H9 (cell line): Measurements from ENCODE around the gene SPAG17. TPM values are rescaled to one million over a fixed set of nuclear protein-coding genes. Genes with fewer than 3 reads are reported as not detected.

ENCODE experiments used
- DNase-seq: peaks from one replicate; pipeline ENCODE4 v3.0.0-alpha.2; 2017
- H2AFZ ChIP-seq: one replicate; pipeline ENCODE4 v1.6.1; 2013; ENCODE audit warnings: mild to moderate bottlenecking, low read length, control low read depth, moderate library complexity
- H2AK5ac ChIP-seq: 2 replicates; pipeline ENCODE4 v1.6.1; 2013; ENCODE audit warnings: low read length, control low read depth, mixed read lengths; ENCODE audit not compliant: insufficient read length
- H2BK120ac ChIP-seq: one replicate; pipeline ENCODE4 v1.6.1; 2013; ENCODE audit warnings: low read depth, mild to moderate bottlenecking, low read length, control low read depth, inconsistent platforms; ENCODE audit not compliant: poor library complexity, severe bottlenecking
- H2BK12ac ChIP-seq: 2 replicates; pipeline ENCODE4 v1.6.1; 2013; ENCODE audit warnings: low read length, control low read depth, mixed read lengths, low read depth; ENCODE audit not compliant: insufficient read length
- H2BK15ac ChIP-seq: 2 replicates; pipeline ENCODE4 v1.6.1; 2013; ENCODE audit warnings: low read depth, low read length, control low read depth
- H2BK20ac ChIP-seq: one replicate; pipeline ENCODE4 v1.6.1; 2013; ENCODE audit warnings: low read depth, mild to moderate bottlenecking, low read length, control low read depth, inconsistent platforms; ENCODE audit not compliant: poor library complexity, severe bottlenecking
- H2BK5ac ChIP-seq: 2 replicates; pipeline ENCODE4 v1.6.1; 2013; ENCODE audit warnings: low read length, control low read depth, mixed read lengths; ENCODE audit not compliant: insufficient read length
- H3K14ac ChIP-seq: 2 replicates; pipeline ENCODE4 v1.6.1; 2013; ENCODE audit warnings: low read length, control low read depth; ENCODE audit not compliant: insufficient read depth
- H3K18ac ChIP-seq: 2 replicates; pipeline ENCODE4 v1.6.1; 2013; ENCODE audit warnings: low read depth, mild to moderate bottlenecking, mixed read lengths, low read length, control low read depth; ENCODE audit not compliant: insufficient read length
- H3K23ac ChIP-seq: 2 replicates; pipeline ENCODE4 v1.6.1; 2013; ENCODE audit warnings: low read length, control low read depth, mixed read lengths, low read depth; ENCODE audit not compliant: insufficient read length
- H3K23me2 ChIP-seq: 2 replicates; pipeline ENCODE4 v1.6.1; 2013; ENCODE audit warnings: low read depth, mild to moderate bottlenecking, mixed read lengths, low read length, control low read depth; ENCODE audit not compliant: insufficient read length, poor library complexity, severe bottlenecking
- H3K27ac ChIP-seq: 2 replicates; pipeline ENCODE4 v1.5.1; 2013; ENCODE audit warnings: low read length, control low read depth, mixed read lengths, low read depth; ENCODE audit not compliant: insufficient read length
- H3K27me3 ChIP-seq: 2 replicates; pipeline ENCODE4 v1.6.1; 2013; ENCODE audit warnings: low read length, control low read depth, inconsistent platforms; ENCODE audit not compliant: insufficient read depth
- H3K4ac ChIP-seq: 2 replicates; pipeline ENCODE4 v1.6.1; 2013; ENCODE audit warnings: low read depth, mild to moderate bottlenecking, control low read depth, inconsistent platforms, low read length, moderate library complexity
- H3K4me1 ChIP-seq: 2 replicates; pipeline ENCODE4 v1.6.1; 2013; ENCODE audit warnings: low read length, control low read depth, inconsistent platforms; ENCODE audit not compliant: insufficient read depth
- H3K4me2 ChIP-seq: 2 replicates; pipeline ENCODE4 v1.6.1; 2013; ENCODE audit warnings: low read length, control low read depth, mixed read lengths; ENCODE audit not compliant: insufficient read length, insufficient read depth
- H3K56ac ChIP-seq: 2 replicates; pipeline ENCODE4 v1.6.1; 2013; ENCODE audit warnings: low read depth, mild to moderate bottlenecking, mixed read lengths, low read length, control low read depth; ENCODE audit not compliant: insufficient read length
- H3K79me1 ChIP-seq: 2 replicates; pipeline ENCODE4 v1.6.1; 2013; ENCODE audit warnings: low read depth, mild to moderate bottlenecking, moderate library complexity, low read length, control low read depth, inconsistent platforms; ENCODE audit not compliant: insufficient read depth, poor library complexity, severe bottlenecking
- H3K79me2 ChIP-seq: 2 replicates; pipeline ENCODE4 v1.6.1; 2013; ENCODE audit warnings: low read length, control low read depth, inconsistent platforms; ENCODE audit not compliant: insufficient read depth
- H3K9ac ChIP-seq: 2 replicates; pipeline ENCODE4 v1.6.1; 2013; ENCODE audit warnings: low read length, control low read depth, mixed read lengths; ENCODE audit not compliant: insufficient read length; ENCODE audit errors: extremely low read depth
- H3K9me3 ChIP-seq: one replicate; pipeline ENCODE4 v1.6.1; 2013; ENCODE audit warnings: low read depth, low read length, inconsistent platforms; ENCODE audit not compliant: control insufficient read depth
- H3T11ph ChIP-seq: one replicate; pipeline ENCODE4 v1.6.1; 2013; ENCODE audit warnings: mild to moderate bottlenecking, low read length, control low read depth, inconsistent platforms
- H4K20me1 ChIP-seq: one replicate; pipeline ENCODE4 v1.6.1; 2013; ENCODE audit not compliant: control insufficient read depth, insufficient read length, insufficient read depth
- H4K5ac ChIP-seq: 2 replicates; pipeline ENCODE4 v1.6.1; 2013; ENCODE audit warnings: low read depth, mild to moderate bottlenecking, mixed read lengths, low read length, control low read depth; ENCODE audit not compliant: insufficient read length
- H4K8ac ChIP-seq: replicated peaks from 2 replicates; pipeline ENCODE4 v1.6.1; 2013; ENCODE audit warnings: low read length, control low read depth, mixed read lengths, low read depth; ENCODE audit not compliant: insufficient read length
- H4K91ac ChIP-seq: 2 replicates; pipeline ENCODE4 v1.6.1; 2013; ENCODE audit warnings: low read depth, mild to moderate bottlenecking, moderate library complexity, mixed read lengths, low read length, control low read depth; ENCODE audit not compliant: insufficient read length
- H3K27ac Mint-ChIP-seq, 3 experiments: 2 replicates in 2 of 3; 3 replicates in 1 of 3; pipeline ENCODE4 v1.8.0; 2020 to 2021; ENCODE audit warnings: mixed read lengths in 3 of 3, mild to moderate bottlenecking in 1 of 3, moderate library complexity in 1 of 3
- H3K27me3 Mint-ChIP-seq: 2 replicates; pipeline ENCODE4 v1.8.0; 2021; ENCODE audit warnings: low read depth, mild to moderate bottlenecking, moderate library complexity, mixed read lengths
- H3K36me3 Mint-ChIP-seq, 3 experiments: 2 replicates in 2 of 3; 3 replicates in 1 of 3; pipeline ENCODE4 v1.8.0; 2020 to 2021; ENCODE audit warnings: low read depth in 3 of 3, mixed read lengths in 3 of 3; ENCODE audit not compliant: insufficient read depth in 1 of 3
- H3K4me1 Mint-ChIP-seq, 2 experiments: 2 replicates each; pipeline ENCODE4 v1.8.0; 2020; ENCODE audit warnings: mixed read lengths in 2 of 2
- H3K4me3 Mint-ChIP-seq, 2 experiments: 2 replicates in 1 of 2; 3 replicates in 1 of 2; pipeline ENCODE4 v1.8.0; 2020 to 2021; ENCODE audit warnings: mild to moderate bottlenecking in 2 of 2, mixed read lengths in 2 of 2, moderate library complexity in 1 of 2
- H3K9me3 Mint-ChIP-seq, 2 experiments: 2 replicates in 1 of 2; 3 replicates in 1 of 2; pipeline ENCODE4 v1.8.0; 2020; ENCODE audit warnings: mild to moderate bottlenecking in 2 of 2, mixed read lengths in 2 of 2, moderate library complexity in 1 of 2
- CTCF ChIP-seq: fragments of 200-600 bp; sonication (generic); conservative IDR thresholded peaks from 3 replicates; pipeline ENCODE4 v1.8.0; 2021; ENCODE audit warnings: antibody characterized with exemption, mild to moderate bottlenecking
- WGBS: extraction: QIAGEN DNeasy Blood & Tissue Kit; methylation state at CpG from one replicate; pipeline ENCODE4 v1.1.7; 2013; ENCODE audit warnings: missing lambda C conversion rate, low lambda C conversion rate, mixed read lengths; ENCODE audit not compliant: insufficient read length; ENCODE audit errors: extremely low coverage; 5-methylcytosine and 5-hydroxymethylcytosine counted together
- total RNA-seq: library from RNA; stranded (reverse); gene quantifications from 2 replicates; pipeline ENCODE4 v1.2.1, GENCODE V29; 2021

The SPAG17 gene
- total RNA-seq, 1 experiment from 2014 or later = 0.37 TPM

DNA sequence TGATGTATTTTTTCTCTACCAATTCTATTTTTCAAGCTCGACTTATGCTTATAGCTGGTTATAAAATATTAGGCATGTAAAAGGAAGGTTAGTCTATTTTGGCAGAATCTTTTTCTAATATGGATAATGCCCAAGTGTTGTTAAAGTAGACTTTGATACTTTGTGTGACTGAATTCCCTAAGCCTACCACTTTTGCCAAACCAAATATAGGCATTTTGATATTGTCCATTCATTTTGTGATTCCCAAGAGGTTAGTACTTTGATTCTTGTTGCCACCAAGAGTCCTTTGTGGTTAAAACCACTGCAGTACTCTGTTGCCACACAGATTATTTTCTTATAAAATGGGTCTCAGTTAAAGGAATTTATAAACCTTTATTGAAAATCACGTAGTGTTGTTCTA is 251.3 kb downstream of the SPAG17 start:
- Histone ChIP-seq H2BK15ac (no peak overlapping the region), H3K4me1 (no peaks in the 10 kb centered on the region), H3K9ac (no peak overlapping the region), H2BK20ac (no peak overlapping the region), H2BK5ac (no peak overlapping the region), H4K5ac (no peak overlapping the region), H2BK120ac (no peak overlapping the region), H3K27me3 (peaks cover 1% of the 10 kb centered on the region; the same call in 1 of the 2 replicates), H3K27ac (no peak overlapping the region), H3K14ac (no peak overlapping the region), H2AFZ (no peak overlapping the region), H2AK5ac (no peak overlapping the region), H2BK12ac (no peak overlapping the region), H3T11ph (no peak overlapping the region), H3K56ac (no peak overlapping the region), H3K79me1 (no peaks in the 10 kb centered on the region), H3K4me2 (no peak overlapping the region), H3K23me2 (peaks cover 12% of the 10 kb centered on the region), H3K4ac (no peak overlapping the region), H4K91ac (no peak overlapping the region), H4K20me1 (peaks cover 2% of the 10 kb centered on the region), H3K23ac (no peak overlapping the region), H3K9me3 (no peaks in the 10 kb centered on the region), H3K18ac (no peak overlapping the region), H4K8ac (no peak overlapping the region), H3K79me2 (peaks cover 29% of the 10 kb centered on the region; the same call in 1 of the 2 replicates)
- TF ChIP-seq CTCF = no peak
- H3K27ac Mint-ChIP-seq = no peak overlapping the region
- no peak overlapping the region for H3K4me3 Mint-ChIP-seq
- H3K36me3 Mint-ChIP-seq = peaks cover 17 to 36% (median 32%) of the 10 kb centered on the region in 3 experiments; a peak in 6 of 7 replicates
- no peaks in the 10 kb centered on the region for H3K9me3 Mint-ChIP-seq
- no peaks in the 10 kb centered on the region for H3K27me3 Mint-ChIP-seq
- WGBS = 100% methylated on average over 1 of the region's 2 CpGs
- peaks cover 12 to 14% of the 10 kb centered on the region in 2 experiments for H3K4me1 Mint-ChIP-seq
- DNase-seq = no peak
